ENCODE measurements around the gene CXCL12.

The CXCL12 gene

GRCh38 chr10:44333511-44333910 lies 51.4 kb downstream of the CXCL12 start:
- no peak for DNase-seq

DNA sequence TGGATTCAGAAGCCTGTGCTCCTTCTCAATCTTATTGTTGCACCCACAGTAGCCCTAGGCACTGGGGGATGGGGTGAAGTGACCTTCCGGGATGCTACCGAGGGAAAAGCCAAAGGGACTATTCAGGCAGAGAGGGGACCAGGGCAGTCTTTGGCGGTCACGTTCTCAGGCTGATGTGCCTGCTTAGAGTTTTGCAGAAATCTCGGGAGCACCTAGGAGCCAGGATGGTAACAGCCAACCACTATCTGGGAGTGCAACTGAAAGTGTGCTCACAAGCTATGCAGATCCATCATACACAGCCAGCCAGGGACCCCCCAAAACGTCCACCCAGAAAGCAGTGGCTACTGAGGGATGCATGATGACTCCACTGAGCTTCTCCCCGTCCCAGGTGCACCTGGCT lies 52.4 kb downstream of the CXCL12 start:
- DNase-seq = no peak

- no peak for DNase-seq
Observed at GRCh38 chr10:44330431-44330830, 54.5 kb downstream of the CXCL12 start.

GRCh38 chr10:44327461-44327860 lies 57.4 kb downstream of the CXCL12 start:
- DNase-seq = no peak

Data from SHP77 (cell line).